GM21515 (cell line): ENCODE measurements around the gene ZNF770.
"Not testable (repeated sequence)": the region's sequence is repeated elsewhere in the genome, so short reads cannot be mapped to it uniquely, and the experiment has no call there.

ENCODE experiments used
- ATAC-seq: cut with Tn5 transposase; IDR thresholded peaks from one replicate; pipeline ENCODE4 v1.9.1; 2021; ENCODE audit not compliant: unreplicated experiment

ZNF770 gene

DNA sequence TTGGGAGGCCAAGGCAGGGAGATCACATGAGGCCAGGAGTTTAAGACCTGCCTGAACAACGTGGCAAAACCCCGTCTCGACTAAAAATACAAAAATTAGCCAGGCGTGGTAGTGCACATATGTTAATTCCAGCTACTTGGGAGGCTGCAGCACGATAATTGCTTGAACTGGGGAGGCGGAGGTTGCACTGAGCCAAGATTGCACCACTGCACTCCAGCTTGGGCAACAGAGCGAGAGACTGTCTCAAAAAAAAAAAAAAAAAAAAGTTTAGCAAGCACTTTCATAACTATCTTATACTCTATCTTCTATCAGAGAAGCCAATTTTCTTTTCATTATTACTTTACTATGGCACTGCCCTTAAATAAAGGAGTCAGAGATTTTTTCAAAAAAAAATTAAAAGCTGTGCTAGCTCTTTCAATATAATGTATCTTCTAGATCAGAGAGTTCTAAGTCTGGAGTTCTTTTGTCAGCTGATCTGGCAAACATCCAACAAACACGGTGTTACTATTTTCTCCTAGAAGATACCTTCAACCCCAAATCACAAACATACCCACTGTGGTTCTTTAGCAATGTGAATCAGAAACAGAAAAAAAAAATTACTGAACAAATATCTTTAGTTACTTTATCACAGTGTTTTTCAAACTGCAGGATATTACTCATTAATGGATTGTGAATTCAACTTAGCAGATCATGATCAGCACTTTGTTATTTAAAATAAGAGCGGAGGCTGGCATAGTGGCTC is 3.0 kb downstream of the ZNF770 start:
- no peak for ATAC-seq

DNA sequence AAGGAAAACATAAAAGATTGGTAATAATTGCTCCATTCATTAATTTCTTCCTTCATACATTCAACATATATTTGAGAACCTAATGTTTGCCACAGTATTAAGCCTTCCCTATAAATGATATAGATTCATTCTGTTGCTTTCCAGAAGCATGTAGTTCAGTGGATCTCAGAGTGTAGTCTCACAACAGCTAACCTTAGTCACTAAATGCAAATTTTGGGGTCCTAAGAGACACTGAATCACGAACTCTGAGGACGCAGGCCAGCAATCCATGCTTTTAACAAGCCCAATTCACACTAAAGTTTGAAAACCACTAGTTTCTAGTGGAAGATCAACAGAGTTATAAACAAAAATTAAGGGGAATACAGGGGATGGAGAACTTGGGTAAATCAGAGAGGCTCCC is 11.3 kb downstream of the ZNF770 start:
- no peak for ATAC-seq

DNA sequence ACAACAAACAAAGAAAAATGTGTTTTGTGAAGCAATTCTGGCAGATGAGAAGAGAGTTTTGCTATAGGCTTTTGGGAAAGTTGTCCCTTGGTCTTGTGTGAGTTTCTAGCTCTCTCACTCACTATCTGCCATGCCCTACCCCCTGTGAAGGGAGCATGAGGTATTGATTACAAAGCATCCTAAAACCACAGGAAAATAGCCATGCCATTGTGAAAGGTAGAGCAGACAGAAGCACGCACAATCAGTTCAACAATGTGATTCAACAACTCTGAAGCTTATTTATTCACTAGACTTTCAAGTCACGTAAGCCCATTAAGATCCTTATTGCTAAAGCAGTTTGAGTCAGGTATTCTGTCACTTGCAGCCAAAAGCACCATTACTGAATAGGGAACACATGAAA is 12.0 kb downstream of the ZNF770 start:
- ATAC-seq, result no peak

DNA sequence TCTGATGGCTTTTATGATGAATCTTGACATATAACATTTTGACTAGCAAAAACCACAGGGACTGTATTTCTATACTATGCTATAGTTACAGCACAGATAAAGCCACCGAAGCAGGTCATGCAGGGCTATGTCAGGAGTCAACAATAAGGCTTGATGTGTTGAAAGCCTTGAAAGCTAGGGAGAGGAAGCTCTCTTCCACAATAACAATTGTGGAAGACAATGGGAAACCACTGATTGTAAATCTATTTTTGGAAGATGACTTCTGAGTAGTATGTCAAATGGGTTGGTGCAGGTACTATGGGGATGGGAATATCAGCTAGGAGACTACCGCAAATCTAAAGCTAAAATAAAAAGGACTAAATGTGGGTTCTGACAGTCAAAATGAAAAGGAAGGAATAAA is 14.6 kb downstream of the ZNF770 start:
- no peak for ATAC-seq

DNA sequence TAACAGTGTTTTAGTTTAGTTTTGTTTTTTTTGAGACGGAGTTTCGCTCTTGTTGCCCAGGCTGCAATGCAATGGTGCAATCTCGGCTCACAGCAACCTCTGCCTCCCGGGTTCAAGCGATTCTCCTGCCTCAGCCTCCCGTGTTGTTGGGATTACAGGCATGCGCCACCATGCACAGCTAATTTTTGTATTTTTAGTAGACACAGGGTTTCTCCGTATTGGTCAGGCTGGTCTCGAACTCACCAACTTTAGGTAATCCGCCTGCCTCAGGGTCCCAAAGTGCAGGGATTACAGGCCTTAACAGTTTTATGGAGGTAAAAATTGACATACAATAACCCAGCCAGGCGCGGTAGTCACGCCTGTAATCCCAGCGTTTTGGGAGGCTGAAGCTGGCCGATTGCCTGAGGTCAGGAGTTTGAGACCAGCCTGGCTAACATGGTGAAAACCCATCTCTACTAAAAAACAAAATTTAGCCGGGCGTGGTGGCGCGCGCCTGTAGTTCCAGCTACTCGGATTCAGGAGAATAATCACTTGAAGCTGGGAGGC is 17.9 kb downstream of the ZNF770 start:
- ATAC-seq, result not testable (repeated sequence)

DNA sequence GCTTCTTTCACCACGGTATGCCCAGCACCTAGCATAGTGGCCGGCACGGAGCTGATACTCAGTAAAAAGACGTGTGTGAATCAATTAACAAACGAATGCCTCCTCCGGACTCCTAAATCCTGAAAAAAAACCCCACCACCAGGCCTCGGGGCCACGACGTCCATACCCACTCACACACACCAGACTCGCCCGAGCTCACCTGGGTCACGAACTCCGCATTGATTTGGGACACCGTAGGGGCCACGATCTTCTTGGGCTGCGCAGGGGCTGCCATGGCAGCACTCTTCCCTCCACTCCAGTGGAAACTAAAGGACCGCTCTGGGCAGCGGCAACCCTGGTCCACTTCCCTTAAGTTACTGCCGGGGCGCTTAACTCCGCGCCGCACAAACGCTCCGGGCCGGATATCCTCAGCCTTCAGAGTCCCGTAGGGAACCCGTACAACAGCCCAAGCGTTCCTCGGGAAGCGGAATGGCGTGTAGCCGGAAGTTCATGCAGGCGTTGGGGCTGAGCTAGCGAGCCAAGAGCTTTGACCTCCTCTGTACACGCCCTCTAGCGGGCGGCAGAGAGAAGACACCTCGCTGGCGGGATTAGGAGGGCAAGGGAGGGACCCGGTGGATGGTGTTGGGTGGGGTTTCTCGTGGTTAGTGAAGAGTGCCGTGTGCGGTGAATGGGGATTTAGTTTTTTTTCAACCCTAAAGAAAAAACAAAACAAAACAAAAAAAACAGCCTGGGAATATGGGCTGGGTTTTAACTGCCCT is 18.6 kb downstream of the ZNF770 start, which contains the start of gene AQR:
Gene AQR (minus strand): TSS at position 403 of the 758 bp plus-strand sequence. CDS start 129 bp downstream, at position 274.
- ATAC-seq, result peak; percentile 98

DNA sequence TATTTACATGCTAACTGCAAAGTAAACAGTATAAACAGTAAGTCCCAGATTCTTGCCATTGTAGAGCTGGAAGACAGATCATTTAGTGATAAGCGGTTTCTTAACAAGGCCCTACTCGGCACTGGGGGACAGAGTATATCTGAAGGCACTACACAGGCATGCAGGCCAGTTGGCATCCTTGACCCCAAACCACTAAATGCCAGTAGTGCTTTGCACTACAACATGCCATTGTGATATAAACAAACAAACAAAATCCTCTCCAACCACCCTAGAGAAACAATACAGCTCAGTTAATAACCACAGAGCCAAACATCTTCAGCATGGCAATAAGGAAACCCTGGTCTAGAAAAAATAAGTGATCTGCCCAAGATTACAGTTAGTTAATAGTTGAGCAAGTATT is 23.8 kb downstream of the ZNF770 start:
- ATAC-seq, result no peak

DNA sequence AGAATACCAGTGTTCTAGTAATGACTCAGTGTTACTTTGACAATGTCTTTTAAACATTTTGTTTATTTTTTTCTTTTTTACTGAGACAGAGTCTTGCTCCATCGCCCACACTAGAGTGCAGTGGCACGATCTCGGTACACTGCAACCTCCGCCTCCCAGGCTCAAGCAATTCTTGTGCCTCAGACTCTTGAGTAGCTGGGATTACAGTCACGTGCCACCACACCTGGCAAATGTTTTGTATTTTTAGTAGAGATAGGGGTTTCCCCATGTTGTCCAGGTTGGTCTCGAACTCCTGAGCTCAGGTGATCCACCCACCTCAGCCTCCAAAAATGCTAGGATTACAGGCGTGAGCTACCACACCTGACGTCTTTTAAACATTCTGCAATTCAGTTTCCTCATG is 34.2 kb downstream of the ZNF770 start:
- no peak for ATAC-seq

DNA sequence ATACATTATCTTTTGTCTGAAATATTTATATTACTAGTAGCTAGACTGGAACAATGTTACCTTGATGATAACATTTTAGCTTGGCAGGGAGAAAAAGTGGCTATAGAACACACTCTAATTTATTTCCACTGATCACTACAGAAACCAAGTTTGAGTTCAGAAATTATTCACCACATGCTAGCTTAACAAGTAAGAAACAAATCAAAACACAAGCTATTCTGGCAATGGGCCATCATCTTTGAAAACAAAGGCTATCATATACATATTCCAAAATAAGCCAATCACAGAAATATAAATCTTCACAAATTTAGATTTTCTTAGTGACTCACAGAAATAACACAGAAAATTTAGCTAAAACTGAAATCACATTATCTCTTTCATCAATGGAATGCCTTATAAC is 35.6 kb downstream of the ZNF770 start:
- no peak for ATAC-seq

DNA sequence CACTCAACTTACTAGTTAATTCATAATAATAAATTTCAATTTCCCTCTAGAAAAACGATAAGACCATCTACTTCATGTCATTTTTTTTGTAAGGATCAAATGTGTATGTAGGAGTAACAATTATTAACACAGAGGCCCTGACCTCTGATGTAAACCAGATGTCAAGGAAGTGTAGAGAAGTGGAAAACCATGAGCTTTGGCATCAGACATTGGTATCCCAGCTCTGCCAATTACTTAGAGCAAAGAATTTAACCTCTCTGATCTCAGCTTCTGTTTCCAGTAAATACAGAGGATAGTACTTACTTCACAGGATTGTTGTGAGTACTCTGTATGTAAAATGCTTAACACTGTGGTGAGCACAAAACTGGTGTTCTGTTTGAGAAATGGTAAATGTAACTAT is 36.1 kb downstream of the ZNF770 start:
- no peak for ATAC-seq

DNA sequence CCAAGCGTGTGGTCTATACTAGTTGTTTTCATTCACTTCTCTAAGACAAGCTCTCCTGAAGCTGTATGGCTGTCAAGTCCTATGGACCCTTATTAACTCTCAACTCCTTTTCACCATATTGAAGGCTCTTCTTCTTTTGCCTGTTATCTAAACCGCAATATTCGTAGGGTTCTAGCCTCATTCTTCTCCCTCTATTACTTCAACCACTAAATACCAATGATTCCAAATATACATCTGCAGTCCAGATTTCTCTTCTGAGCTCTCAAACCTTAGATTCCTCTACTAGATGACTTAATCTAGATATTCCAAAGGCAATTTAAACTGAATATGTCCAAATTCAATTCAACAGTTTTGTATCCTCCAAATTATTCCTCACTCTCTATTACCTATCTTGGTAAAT is 43.2 kb downstream of the ZNF770 start:
- ATAC-seq, result no peak

DNA sequence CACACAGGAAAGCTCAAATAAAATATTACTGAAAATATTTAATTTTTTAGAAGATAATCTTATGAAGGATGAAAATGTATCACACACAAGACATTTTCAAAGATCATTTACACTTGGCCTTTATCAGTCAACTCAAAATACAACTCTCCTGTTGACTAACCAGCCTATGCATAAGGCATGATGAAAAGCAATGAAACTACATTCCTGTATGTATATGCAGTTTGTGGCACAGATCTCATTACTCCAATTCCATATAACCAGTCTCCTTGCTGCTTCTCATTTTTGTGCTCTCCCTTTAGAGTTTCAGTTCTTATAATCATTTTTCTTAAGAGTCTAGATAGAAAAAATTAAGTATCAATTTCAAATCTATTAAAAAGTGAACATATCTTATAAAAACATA is 44.4 kb downstream of the ZNF770 start:
- no peak for ATAC-seq

DNA sequence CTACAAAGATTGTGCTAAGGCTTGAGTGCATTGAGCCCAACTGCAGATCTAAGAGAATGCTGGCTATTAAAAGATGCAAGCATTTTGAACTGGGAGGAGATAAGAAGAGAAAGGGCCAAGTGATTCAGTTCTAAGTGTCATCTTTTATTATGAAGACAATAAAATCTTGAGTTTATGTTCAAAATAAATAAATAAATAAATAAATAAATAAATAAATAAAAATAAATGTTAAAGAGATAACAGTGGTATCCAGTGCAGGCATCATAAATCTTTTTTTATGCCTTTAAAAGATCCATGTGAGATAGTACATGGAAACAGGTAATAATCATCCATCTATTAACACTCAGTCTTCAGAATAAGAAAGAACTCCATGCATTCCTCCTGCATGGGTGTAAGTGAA is 44.8 kb downstream of the ZNF770 start:
- ATAC-seq, result not testable (repeated sequence)

DNA sequence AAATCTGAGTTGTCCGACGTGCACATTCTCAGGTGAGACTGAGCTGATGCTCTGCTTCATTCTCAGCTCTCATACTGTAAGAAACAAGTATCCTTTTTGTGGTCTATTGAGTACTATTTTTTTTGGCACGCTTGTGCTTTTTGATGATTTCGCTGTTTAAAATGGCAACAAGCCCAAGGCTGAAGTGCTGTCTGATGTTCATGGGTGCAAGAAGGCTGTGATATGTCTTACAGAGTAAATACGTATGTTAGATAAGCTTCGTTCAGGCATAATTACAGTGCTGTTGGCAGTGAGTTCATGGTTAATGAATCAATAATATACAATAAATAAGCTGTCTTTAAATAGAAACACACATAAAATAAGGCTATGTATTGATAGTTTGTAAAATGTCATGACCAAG is 45.7 kb downstream of the ZNF770 start:
- no peak for ATAC-seq

DNA sequence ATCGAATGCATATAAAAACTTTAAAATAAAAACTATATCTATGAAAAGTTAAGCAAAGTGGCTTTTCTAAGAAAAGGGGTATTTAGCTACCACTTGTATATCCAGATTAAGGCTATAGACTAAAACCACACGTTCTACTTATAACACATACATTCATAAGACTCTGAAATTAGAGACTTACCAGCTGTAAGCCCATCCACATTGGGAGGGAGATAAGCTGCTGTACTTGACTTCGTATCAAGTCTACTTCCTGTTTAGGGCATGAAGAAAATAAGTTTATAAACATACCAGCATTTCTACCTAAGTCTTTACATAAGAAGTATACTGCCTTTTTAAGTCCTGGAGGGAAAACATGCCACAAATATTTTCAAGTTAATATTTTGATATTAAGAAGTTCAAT is 46.3 kb downstream of the ZNF770 start:
- no peak for ATAC-seq

DNA sequence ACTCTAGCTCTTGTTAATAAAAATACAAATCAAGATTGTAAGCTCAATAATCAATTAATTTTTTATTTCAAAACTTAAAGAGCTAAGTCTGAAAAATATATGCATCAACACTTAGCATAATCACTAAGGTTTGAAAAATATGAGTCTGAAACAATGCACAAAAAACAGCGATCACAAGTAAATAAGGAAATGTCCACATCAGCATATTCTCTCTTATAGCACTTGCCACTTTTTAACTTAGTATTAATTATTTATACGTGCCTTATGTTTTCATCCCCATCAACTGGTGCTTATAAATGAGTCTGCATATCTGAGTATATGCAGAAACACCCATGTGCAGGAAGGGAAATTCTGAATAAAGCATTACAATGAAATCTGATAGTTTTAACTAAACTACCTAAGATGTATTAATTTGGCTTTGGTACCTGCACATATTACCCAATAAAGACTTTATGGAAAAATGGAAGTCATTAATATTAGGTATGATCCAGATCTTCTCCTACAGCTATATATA is 46.8 kb downstream of the ZNF770 start:
- no peak for ATAC-seq

DNA sequence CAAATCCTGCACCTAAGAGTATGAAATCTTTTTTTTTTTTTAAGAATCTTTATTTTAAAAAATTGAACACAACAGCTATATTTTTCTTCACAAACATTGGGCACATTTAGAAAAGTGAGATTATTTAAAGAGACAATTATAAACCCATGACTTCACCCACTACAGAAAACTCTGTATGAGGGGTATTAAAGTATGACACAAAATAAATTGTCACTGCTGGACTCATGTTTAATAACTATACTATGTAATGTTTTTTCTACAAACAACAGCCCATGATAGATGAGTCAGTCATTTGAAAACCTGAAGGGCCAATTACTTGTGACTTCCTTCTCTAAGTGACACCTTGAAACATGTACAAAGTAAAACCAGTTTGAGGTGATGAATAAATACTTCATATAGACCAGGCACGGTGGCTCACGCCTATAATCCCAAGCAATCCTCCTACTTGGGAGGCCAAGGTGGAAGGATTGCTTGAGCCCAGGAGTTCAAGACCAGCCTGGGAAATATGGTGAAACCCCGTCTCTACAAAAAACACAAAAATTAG is 54.6 kb downstream of the ZNF770 start:
- no peak for ATAC-seq

DNA sequence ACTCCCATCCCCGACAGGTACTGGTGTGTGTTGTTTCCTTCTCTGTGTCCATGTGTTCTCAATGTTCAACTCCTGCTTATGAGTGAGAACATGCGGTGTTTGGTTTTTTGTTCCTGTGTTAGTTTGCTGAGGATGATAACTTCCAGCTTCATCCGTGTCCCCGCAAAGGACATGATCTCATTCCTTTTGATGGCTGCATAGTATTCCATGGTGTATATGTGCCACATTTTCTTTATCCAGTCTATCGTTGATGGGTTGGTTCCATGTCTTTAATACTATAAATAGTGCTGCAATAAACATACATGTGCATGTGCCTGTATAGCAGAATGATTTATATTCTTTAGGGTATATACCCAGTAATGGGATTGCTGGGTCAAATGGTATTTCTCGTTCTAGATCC is 59.7 kb downstream of the ZNF770 start:
- not testable (repeated sequence) for ATAC-seq
